SK-N-SH treated with all-trans-retinoic acid at 6 μM for 48 hours (cell line): ENCODE results near the gene UBA1.

Experiments used
- ATAC-seq: fragments of 200-7000 bp; cut with Tn5 transposase; 3 replicates; pipeline ENCODE4 v1.9.1; 2020; ENCODE audit warnings: mild to moderate bottlenecking, moderate library complexity
- ARNTL ChIP-seq: fragments of 450-650 bp; formaldehyde crosslinking; IDR thresholded peaks from 2 replicates; pipeline ENCODE4 v1.5.0; 2020; ENCODE audit warnings: low read depth, mild to moderate bottlenecking, moderate library complexity, borderline replicate concordance
- BACH2 ChIP-seq: fragments of 250-450 bp; sonication (Bioruptor Pico); IDR thresholded peaks from 2 replicates; pipeline ENCODE4 v1.9.0; 2021; ENCODE audit warnings: mild to moderate bottlenecking, borderline replicate concordance
- CSDC2 ChIP-seq: fragments of 250-450 bp; sonication (Bioruptor Pico); IDR thresholded peaks from 2 replicates; pipeline ENCODE4 v1.5.0; 2020; ENCODE audit warnings: mild to moderate bottlenecking, moderate library complexity
- ESRRG ChIP-seq: fragments of 250-450 bp; sonication (Bioruptor Pico); IDR thresholded peaks from 2 replicates; pipeline ENCODE4 v1.6.1; 2021; ENCODE audit warnings: mild to moderate bottlenecking
- GLIS3 ChIP-seq: fragments of 250-450 bp; sonication (Bioruptor Pico); IDR thresholded peaks from 2 replicates; pipeline ENCODE4 v1.5.0; 2020; ENCODE audit warnings: mild to moderate bottlenecking, moderate library complexity
- ISL1 ChIP-seq: fragments of 250-450 bp; sonication (Bioruptor Pico); IDR thresholded peaks from 2 replicates; pipeline ENCODE4 v2.1.2; 2022; ENCODE audit warnings: mild to moderate bottlenecking, moderate library complexity
- OSR1 ChIP-seq: fragments of 250-450 bp; sonication (Bioruptor Pico); IDR thresholded peaks from 2 replicates; pipeline ENCODE4 v1.8.0; 2022; ENCODE audit warnings: moderate library complexity, mild to moderate bottlenecking, inconsistent platforms
- PPARA ChIP-seq: fragments of 250-450 bp; sonication (Bioruptor Pico); IDR thresholded peaks from 2 replicates; pipeline ENCODE4 v1.5.0; 2020; ENCODE audit warnings: mild to moderate bottlenecking, borderline replicate concordance
- RARB ChIP-seq: fragments of 250-450 bp; sonication (Bioruptor Pico); IDR thresholded peaks from 2 replicates; pipeline ENCODE4 v1.8.0; 2021; ENCODE audit warnings: mild to moderate bottlenecking, moderate library complexity
- SNAI2 ChIP-seq: fragments of 250-450 bp; sonication (Bioruptor Pico); IDR thresholded peaks from 2 replicates; pipeline ENCODE4 v1.5.0; 2020; ENCODE audit warnings: mild to moderate bottlenecking, moderate library complexity
- TCF4 ChIP-seq: fragments of 250-450 bp; sonication (Bioruptor Pico); IDR thresholded peaks from 2 replicates; pipeline ENCODE4 v1.8.0; 2021; ENCODE audit warnings: mild to moderate bottlenecking, moderate library complexity, borderline replicate concordance
- TOX ChIP-seq: fragments of 250-450 bp; sonication (Bioruptor Pico); IDR thresholded peaks from 2 replicates; pipeline ENCODE4 v1.8.0; 2021; ENCODE audit warnings: mild to moderate bottlenecking, moderate library complexity, borderline replicate concordance
- ZC3H10 ChIP-seq: fragments of 250-450 bp; sonication (Bioruptor Pico); IDR thresholded peaks from 2 replicates; pipeline ENCODE4 v1.5.1; 2021; ENCODE audit warnings: mild to moderate bottlenecking, moderate library complexity
- ZFP3 ChIP-seq: fragments of 250-450 bp; sonication (Bioruptor Pico); IDR thresholded peaks from 2 replicates; pipeline ENCODE4 v1.5.0; 2020; ENCODE audit warnings: mild to moderate bottlenecking, moderate library complexity
- ZFP30 ChIP-seq: fragments of 450-650 bp; formaldehyde crosslinking; IDR thresholded peaks from 2 replicates; pipeline ENCODE4 v1.5.0; 2022; ENCODE audit warnings: mild to moderate bottlenecking, moderate library complexity
- ZNF565 ChIP-seq: fragments of 450-650 bp; formaldehyde crosslinking; conservative IDR thresholded peaks from 2 replicates; pipeline ENCODE4 v1.5.0; 2020; ENCODE audit warnings: low read depth, mild to moderate bottlenecking, moderate library complexity
- ZNF70 ChIP-seq: fragments of 450-650 bp; formaldehyde crosslinking; IDR thresholded peaks from 2 replicates; pipeline ENCODE4 v1.5.0; 2020; ENCODE audit warnings: mild to moderate bottlenecking, moderate library complexity
- ZNF8 ChIP-seq: fragments of 450-650 bp; formaldehyde crosslinking; IDR thresholded peaks from 2 replicates; pipeline ENCODE4 v1.5.0; 2020; ENCODE audit warnings: mild to moderate bottlenecking, moderate library complexity
- TF ChIP-seq, protein P1 (sequence below): fragments of 250-450 bp; sonication (Bioruptor Pico); IDR thresholded peaks from 2 replicates; pipeline ENCODE4 v1.5.1; 2020; ENCODE audit warnings: low read depth, mild to moderate bottlenecking, moderate library complexity
- TF ChIP-seq, protein P2 (sequence below): fragments of 250-450 bp; sonication (Bioruptor Pico); IDR thresholded peaks from 2 replicates; pipeline ENCODE4 v1.5.0; 2020; ENCODE audit warnings: mild to moderate bottlenecking, moderate library complexity
- TF ChIP-seq, protein P3 (sequence below): fragments of 250-450 bp; sonication (Bioruptor Pico); IDR thresholded peaks from 2 replicates; pipeline ENCODE4 v1.8.0; 2021; ENCODE audit warnings: low read depth, mild to moderate bottlenecking, moderate library complexity, borderline replicate concordance
- TF ChIP-seq, protein P4 (sequence below): fragments of 250-450 bp; sonication (Bioruptor Pico); IDR thresholded peaks from 2 replicates; pipeline ENCODE4 v1.5.1; 2021; ENCODE audit warnings: mild to moderate bottlenecking, moderate library complexity
- TF ChIP-seq, protein P5 (sequence below): fragments of 250-450 bp; sonication (Bioruptor Pico); IDR thresholded peaks from 2 replicates; pipeline ENCODE4 v1.8.0; 2020; ENCODE audit warnings: mild to moderate bottlenecking, moderate library complexity, borderline replicate concordance

The UBA1 gene

DNA sequence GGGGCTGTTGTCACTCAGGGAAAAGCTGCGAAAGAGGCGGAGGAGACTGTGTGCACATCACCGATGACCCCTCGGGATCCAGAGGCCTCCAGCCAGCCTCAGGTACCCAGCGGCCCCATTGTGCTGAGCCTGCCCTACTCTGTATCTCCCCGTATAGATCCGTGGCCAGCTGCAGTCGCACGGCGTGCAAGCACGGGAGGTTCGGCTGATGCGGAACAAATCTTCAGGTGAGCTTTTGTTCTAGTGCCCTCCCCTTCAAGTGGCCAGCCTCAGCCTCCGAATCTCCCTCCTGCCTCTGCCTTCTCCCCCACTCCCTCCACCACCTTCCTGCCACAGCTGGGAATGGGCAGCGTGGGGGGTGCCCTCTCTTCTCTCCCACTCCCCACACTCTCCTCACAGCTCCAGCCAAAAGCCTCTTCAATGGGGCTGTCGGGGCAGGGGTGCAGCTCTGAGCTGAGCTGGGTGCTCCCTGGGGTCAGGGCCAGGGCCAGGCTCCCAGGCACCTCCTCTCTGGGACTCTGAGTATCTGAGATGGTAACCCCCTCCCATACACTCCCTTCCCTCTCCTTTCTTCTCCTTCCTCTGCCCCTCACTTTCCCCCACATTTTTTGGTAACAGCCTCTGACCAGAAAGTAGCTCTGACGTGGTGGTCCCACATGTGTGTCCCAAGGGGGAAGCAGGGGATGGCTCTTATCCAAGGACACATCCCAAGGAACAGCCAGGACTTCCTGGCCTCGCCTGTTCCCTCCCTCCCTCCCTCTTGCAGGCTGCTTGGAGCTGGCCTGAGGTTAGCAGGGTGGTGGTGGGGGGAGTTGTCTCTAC is 20.4 kb upstream of the UBA1 start:
- TF ChIP-seq ZC3H10 (CRISPR knock-in tag) (no peak), ZNF70 (CRISPR knock-in tag) (no peak), PPARA (CRISPR knock-in tag) (no peak), TCF4 (no peak), ZFP30 (no peak), ARNTL (CRISPR knock-in tag) (no peak), RARB (CRISPR knock-in tag) (no peak), CSDC2 (CRISPR knock-in tag) (no peak), TOX (no peak), ZNF565 (CRISPR knock-in tag) (no peak), ISL1 (no peak), OSR1 (CRISPR knock-in tag) (no peak), GLIS3 (CRISPR knock-in tag) (no peak), ZNF8 (CRISPR knock-in tag) (no peak), ZFP3 (no peak), SNAI2 (no peak)
- TF ChIP-seq, protein P1, sequence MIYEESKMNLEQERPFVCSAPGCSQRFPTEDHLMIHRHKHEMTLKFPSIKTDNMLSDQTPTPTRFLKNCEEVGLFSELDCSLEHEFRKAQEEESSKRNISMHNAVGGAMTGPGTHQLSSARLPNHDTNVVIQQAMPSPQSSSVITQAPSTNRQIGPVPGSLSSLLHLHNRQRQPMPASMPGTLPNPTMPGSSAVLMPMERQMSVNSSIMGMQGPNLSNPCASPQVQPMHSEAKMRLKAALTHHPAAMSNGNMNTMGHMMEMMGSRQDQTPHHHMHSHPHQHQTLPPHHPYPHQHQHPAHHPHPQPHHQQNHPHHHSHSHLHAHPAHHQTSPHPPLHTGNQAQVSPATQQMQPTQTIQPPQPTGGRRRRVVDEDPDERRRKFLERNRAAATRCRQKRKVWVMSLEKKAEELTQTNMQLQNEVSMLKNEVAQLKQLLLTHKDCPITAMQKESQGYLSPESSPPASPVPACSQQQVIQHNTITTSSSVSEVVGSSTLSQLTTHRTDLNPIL (CRISPR knock-in tag): no peak
- TF ChIP-seq, protein P2, sequence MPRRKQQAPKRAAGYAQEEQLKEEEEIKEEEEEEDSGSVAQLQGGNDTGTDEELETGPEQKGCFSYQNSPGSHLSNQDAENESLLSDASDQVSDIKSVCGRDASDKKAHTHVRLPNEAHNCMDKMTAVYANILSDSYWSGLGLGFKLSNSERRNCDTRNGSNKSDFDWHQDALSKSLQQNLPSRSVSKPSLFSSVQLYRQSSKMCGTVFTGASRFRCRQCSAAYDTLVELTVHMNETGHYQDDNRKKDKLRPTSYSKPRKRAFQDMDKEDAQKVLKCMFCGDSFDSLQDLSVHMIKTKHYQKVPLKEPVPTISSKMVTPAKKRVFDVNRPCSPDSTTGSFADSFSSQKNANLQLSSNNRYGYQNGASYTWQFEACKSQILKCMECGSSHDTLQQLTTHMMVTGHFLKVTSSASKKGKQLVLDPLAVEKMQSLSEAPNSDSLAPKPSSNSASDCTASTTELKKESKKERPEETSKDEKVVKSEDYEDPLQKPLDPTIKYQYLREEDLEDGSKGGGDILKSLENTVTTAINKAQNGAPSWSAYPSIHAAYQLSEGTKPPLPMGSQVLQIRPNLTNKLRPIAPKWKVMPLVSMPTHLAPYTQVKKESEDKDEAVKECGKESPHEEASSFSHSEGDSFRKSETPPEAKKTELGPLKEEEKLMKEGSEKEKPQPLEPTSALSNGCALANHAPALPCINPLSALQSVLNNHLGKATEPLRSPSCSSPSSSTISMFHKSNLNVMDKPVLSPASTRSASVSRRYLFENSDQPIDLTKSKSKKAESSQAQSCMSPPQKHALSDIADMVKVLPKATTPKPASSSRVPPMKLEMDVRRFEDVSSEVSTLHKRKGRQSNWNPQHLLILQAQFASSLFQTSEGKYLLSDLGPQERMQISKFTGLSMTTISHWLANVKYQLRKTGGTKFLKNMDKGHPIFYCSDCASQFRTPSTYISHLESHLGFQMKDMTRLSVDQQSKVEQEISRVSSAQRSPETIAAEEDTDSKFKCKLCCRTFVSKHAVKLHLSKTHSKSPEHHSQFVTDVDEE (CRISPR knock-in tag): no peak
- TF ChIP-seq, protein P3, sequence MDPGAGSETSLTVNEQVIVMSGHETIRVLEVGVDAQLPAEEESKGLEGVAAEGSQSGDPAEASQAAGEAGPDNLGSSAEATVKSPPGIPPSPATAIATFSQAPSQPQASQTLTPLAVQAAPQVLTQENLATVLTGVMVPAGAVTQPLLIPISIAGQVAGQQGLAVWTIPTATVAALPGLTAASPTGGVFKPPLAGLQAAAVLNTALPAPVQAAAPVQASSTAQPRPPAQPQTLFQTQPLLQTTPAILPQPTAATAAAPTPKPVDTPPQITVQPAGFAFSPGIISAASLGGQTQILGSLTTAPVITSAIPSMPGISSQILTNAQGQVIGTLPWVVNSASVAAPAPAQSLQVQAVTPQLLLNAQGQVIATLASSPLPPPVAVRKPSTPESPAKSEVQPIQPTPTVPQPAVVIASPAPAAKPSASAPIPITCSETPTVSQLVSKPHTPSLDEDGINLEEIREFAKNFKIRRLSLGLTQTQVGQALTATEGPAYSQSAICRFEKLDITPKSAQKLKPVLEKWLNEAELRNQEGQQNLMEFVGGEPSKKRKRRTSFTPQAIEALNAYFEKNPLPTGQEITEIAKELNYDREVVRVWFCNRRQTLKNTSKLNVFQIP (CRISPR knock-in tag): no peak
- TF ChIP-seq, protein P4, sequence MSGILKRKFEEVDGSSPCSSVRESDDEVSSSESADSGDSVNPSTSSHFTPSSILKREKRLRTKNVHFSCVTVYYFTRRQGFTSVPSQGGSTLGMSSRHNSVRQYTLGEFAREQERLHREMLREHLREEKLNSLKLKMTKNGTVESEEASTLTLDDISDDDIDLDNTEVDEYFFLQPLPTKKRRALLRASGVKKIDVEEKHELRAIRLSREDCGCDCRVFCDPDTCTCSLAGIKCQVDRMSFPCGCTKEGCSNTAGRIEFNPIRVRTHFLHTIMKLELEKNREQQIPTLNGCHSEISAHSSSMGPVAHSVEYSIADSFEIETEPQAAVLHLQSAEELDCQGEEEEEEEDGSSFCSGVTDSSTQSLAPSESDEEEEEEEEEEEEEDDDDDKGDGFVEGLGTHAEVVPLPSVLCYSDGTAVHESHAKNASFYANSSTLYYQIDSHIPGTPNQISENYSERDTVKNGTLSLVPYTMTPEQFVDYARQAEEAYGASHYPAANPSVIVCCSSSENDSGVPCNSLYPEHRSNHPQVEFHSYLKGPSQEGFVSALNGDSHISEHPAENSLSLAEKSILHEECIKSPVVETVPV (CRISPR knock-in tag): no peak

DNA sequence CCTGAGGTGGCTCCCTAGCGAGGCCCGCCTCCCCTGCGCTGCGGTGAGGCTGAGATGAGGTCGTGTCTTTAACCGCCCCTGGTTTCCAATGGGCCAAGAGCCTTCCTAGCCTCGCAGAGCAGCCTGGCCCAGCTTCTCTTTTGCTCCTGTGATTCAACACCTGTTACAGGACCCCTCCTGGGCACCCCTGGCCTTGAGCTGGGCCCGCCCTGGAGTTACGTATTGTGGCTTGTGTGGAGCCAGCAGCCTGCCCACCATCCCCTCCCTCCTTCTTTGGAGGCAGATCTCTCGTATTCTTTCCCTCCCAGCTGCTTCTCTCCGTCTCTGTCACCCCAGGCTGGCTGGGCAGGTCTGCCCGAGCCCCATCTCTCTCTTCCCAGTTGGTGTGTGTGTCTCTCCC is 19.3 kb upstream of the UBA1 start:
- no peak for ATAC-seq

More for the DNA sequence above, 20.4 kb upstream of the UBA1 start:
- no peak for ATAC-seq

More for the DNA sequence above, 19.3 kb upstream of the UBA1 start:
- no peak for TF ChIP-seq CSDC2 (CRISPR knock-in tag)
- TF ChIP-seq, protein P1 (CRISPR knock-in tag): no peak
- no peak for TF ChIP-seq ZNF8 (CRISPR knock-in tag)
- no peak for TF ChIP-seq BACH2 (CRISPR knock-in tag)
- no peak for TF ChIP-seq TOX
- TF ChIP-seq TCF4: no peak
- no peak for TF ChIP-seq ARNTL (CRISPR knock-in tag)
- no peak for TF ChIP-seq RARB (CRISPR knock-in tag)
- TF ChIP-seq ESRRG: no peak
- TF ChIP-seq OSR1 (CRISPR knock-in tag): no peak
- TF ChIP-seq, protein P3 (CRISPR knock-in tag): no peak
- TF ChIP-seq ISL1: no peak
- no peak for TF ChIP-seq PPARA (CRISPR knock-in tag)
- no peak for TF ChIP-seq ZC3H10 (CRISPR knock-in tag)
- TF ChIP-seq SNAI2: no peak
- TF ChIP-seq, protein P5, sequence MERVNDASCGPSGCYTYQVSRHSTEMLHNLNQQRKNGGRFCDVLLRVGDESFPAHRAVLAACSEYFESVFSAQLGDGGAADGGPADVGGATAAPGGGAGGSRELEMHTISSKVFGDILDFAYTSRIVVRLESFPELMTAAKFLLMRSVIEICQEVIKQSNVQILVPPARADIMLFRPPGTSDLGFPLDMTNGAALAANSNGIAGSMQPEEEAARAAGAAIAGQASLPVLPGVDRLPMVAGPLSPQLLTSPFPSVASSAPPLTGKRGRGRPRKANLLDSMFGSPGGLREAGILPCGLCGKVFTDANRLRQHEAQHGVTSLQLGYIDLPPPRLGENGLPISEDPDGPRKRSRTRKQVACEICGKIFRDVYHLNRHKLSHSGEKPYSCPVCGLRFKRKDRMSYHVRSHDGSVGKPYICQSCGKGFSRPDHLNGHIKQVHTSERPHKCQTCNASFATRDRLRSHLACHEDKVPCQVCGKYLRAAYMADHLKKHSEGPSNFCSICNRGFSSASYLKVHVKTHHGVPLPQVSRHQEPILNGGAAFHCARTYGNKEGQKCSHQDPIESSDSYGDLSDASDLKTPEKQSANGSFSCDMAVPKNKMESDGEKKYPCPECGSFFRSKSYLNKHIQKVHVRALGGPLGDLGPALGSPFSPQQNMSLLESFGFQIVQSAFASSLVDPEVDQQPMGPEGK (CRISPR knock-in tag): no peak
